Lung (tissue), 12 donors: Measurements from ENCODE around the gene ALX4. TPM values are rescaled to one million over a fixed set of nuclear protein-coding genes. Genes with fewer than 3 reads are reported as not detected.

ENCODE experiments used
- ATAC-seq: fragments of 200-7000 bp; cut with Tn5 transposase; one replicate; pipeline ENCODE4 v1.9.1; 2020; ENCODE audit warnings: moderate number of reproducible peaks; ENCODE audit not compliant: insufficient read depth, low FRiP score
- DNase-seq, 3 donors: peaks; one replicate each; pipeline ENCODE4 v3.0.0-alpha.2; 2013 to 2017
- H3K27ac ChIP-seq, 2 donors: one replicate each; pipeline ENCODE4 v1.5.1; 2013; ENCODE audit warnings: mild to moderate bottlenecking in 2 of 2, moderate library complexity in 2 of 2, control low read depth in 1 of 2, inconsistent platforms in 1 of 2, low read depth in 1 of 2, low read length in 1 of 2
- H3K27me3 ChIP-seq, 3 donors: one replicate each; pipeline ENCODE4 v1.5.1; 2013; ENCODE audit warnings: low read length in 2 of 3; ENCODE audit not compliant: control insufficient read depth in 3 of 3, insufficient read depth in 3 of 3
- H3K36me3 ChIP-seq, 4 donors: one replicate each; pipeline ENCODE4 v1.5.1; 2013; ENCODE audit warnings: low read length in 4 of 4, mild to moderate bottlenecking in 1 of 4, moderate library complexity in 1 of 4; ENCODE audit not compliant: control insufficient read depth in 4 of 4, insufficient read depth in 4 of 4
- H3K4me1 ChIP-seq, 5 donors: one replicate each; pipeline ENCODE4 v1.5.1; 2013; ENCODE audit warnings: low read length in 5 of 5, mild to moderate bottlenecking in 2 of 5, moderate library complexity in 1 of 5; ENCODE audit not compliant: control insufficient read depth in 5 of 5, insufficient read depth in 5 of 5
- H3K4me3 ChIP-seq: one replicate; pipeline ENCODE4 v1.5.1; 2013; ENCODE audit warnings: mild to moderate bottlenecking, control low read depth, moderate library complexity
- H3K9ac ChIP-seq, 2 donors: one replicate each; pipeline ENCODE4 v1.5.1; 2013; ENCODE audit warnings: low read length in 2 of 2, control low read depth in 1 of 2; ENCODE audit not compliant: insufficient read depth in 1 of 2
- H3K9me3 ChIP-seq, 4 donors: one replicate each; pipeline ENCODE4 v1.5.1; 2013; ENCODE audit warnings: low read length in 3 of 4, mild to moderate bottlenecking in 1 of 4, moderate library complexity in 1 of 4; ENCODE audit not compliant: control insufficient read depth in 4 of 4, insufficient read depth in 3 of 4
- CTCF ChIP-seq: IDR thresholded peaks from 2 replicates; pipeline ENCODE4 v1.5.1; 2012; ENCODE audit warnings: mild to moderate bottlenecking; ENCODE audit errors: control extremely low read depth, extremely low read depth
- WGBS, 2 donors: extraction: QIAGEN DNeasy Blood & Tissue Kit; methylation state at CpG; one replicate each; pipeline ENCODE4 v1.1.7; 2013; 5-methylcytosine and 5-hydroxymethylcytosine counted together
- polyA plus RNA-seq, 2 donors: library from polyadenylated mRNA; stranded (reverse); fragments of 200-250 nt; gene quantifications; one replicate each; pipeline ENCODE4 v1.2.1, GENCODE V29; 2013
- total RNA-seq, 2 donors: library from RNA; depleted of rRNA in 1 of 2; stranded (reverse); fragments of >200 nt in 1 of 2; gene quantifications; one replicate each; pipeline ENCODE4 v1.2.1, GENCODE V29; 2014 to 2021
- donor health status: control.
- donor health status: control.
- donor health status: Bipolar disorder and iron deficiency.
- donor health status: healthy.
- donor health status: DM: yes; HTN: yes; CAD: no.

The ALX4 gene
- total and polyA plus RNA-seq, 4 donors = 0.01 to 0.06 TPM; not detected in 2

DNA sequence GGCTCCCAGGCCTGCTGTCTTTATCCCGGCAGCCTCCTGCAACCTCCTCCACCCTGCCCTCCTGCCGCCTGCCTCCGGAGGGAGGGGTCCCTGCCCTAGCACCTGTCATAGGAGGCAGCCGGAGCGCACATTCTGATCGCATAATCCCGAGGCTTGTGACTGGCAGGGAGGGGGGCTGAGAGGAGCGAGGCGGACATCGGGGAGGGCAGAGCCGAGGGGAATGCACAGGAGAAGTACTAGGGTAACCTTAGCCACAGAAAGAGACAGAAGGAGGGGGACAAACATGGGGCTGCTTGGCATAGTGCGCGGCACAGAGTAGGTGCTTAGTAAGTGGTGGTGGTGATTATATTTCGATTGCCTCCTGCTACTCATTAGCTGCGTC lies 9.2 kb upstream of the ALX4 start:
- Histone ChIP-seq H3K36me3 (no peaks in the 10 kb centered on the region), H3K27ac (no peak overlapping the region), H3K9ac (no peak overlapping the region), H3K4me1 (peaks cover 3 to 23% (median 4%) of the 10 kb centered on the region in 5 donors), H3K27me3 (peaks cover 42 to 95% (median 94%) of the 10 kb centered on the region in 3 donors), H3K9me3 (peaks cover 0 to 14% (median 0%) of the 10 kb centered on the region in 4 donors), H3K4me3 (no peak overlapping the region)
- no peak for ATAC-seq
- WGBS, 2 donors = 5% methylated on average over 15 of the region's 15 CpGs
- TF ChIP-seq CTCF = no peak
- no peak for DNase-seq

- Histone ChIP-seq H3K9me3 (peaks cover 0 to 12% (median 0%) of the 10 kb centered on the region in 4 donors), H3K4me1 (peaks cover 3 to 31% (median 4%) of the 10 kb centered on the region in 5 donors), H3K4me3 (no peak overlapping the region), H3K36me3 (no peaks in the 10 kb centered on the region), H3K27me3 (peaks cover 47 to 97% (median 95%) of the 10 kb centered on the region in 3 donors), H3K9ac (no peak overlapping the region), H3K27ac (no peak overlapping the region)
- DNase-seq = no peak
- WGBS, 2 donors = 11 to 20% methylated on average over 2 of the region's 2 CpGs
- no peak for TF ChIP-seq CTCF
- ATAC-seq = no peak
These were observed 8.4 kb upstream of the ALX4 start for GRCh38 chr11:44318369-44318768.

GRCh38 chr11:44316659-44317240 lies 6.8 kb upstream of the ALX4 start:
- DNase-seq (no peak), ATAC-seq (no peak)
- no peak overlapping the region for H3K27ac ChIP-seq
- WGBS, 2 donors = 2 to 4% methylated on average over 44 of the region's 44 CpGs
- peaks cover 0 to 16% (median 0%) of the 10 kb centered on the region in 4 donors for H3K9me3 ChIP-seq
- H3K27me3 ChIP-seq = peaks cover 42 to 96% (median 96%) of the 10 kb centered on the region in 3 donors
- peaks cover 3 to 31% (median 4%) of the 10 kb centered on the region in 5 donors for H3K4me1 ChIP-seq
- no peak for TF ChIP-seq CTCF
- H3K9ac ChIP-seq = no peak overlapping the region
- no peak overlapping the region for H3K4me3 ChIP-seq
- H3K36me3 ChIP-seq = no peaks in the 10 kb centered on the region
